GM19395 (cell line): ENCODE measurements around the gene ODF2L.

Source experiments
- ATAC-seq: cut with Tn5 transposase; IDR thresholded peaks from one replicate; pipeline ENCODE4 v1.9.1; 2021; ENCODE audit warnings: mild to moderate bottlenecking, moderate library complexity; ENCODE audit not compliant: unreplicated experiment

Gene ODF2L

GRCh38 chr1:86395751-86396497, at the start of gene ODF2L:
Gene ODF2L (minus strand): TSS chr1:86396323. CDS start chr1:86387027, 9,296 bp downstream.
- peak; percentile 100 for ATAC-seq

DNA sequence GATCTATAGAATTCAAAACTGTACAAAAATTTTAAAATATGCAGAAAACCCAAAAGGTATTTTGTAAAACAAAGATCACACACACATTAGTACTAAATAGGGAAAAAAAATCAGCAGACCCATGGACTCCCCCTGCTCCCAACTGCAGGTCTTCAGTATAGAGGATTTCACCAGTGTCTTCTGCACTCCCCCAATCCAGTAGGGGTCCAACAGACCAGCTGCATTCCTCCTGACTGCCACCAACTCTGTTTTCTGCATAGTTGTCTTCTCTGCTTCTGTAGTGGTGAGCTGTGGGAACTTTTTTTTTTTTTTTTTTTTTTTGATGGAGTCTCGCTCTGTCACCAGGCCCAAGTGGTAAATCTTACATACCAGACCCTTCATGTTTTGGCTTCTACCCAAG, 49.8 kb upstream of the ODF2L start:
- ATAC-seq: no peak

DNA sequence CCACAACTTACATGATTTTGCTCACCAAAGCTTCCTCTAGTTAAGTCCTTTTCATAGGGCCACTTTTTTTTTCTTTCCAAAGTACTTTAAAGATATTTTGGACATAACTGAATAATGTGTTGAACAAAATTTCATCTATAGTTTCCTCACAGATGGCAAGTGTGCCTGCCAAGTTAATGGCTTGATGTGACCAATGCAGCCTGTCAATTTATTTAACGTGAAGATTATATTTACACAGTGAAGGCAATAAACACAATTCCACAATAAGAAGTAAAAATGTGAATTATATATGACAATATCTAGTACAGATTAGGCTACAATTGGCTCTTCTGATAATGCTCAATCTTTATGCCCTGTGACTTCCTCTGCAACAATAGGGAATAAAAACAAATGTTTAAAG, 45.9 kb upstream of the ODF2L start:
- no peak for ATAC-seq

GRCh38 chr1:86441581-86441980, 45.5 kb upstream of the ODF2L start:
- ATAC-seq: no peak

DNA sequence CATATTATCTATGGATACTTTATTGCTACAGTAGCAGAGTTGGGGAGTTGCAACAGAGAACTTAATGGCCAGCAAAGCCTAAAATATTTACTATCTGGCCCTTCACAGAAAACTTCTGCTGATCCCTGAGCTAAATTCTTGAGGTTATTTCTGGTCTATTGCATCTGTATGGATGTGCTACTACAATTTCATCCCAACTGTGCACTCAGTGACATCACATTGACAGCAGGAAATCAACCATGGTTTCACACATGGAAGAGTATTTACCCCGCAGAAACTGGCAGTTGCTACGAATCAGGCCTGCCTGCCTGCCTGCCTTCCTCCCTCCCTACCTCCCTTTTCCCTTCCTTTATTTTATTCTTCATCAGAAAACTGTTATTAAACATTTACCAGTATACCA, 39.9 kb upstream of the ODF2L start:
- no peak for ATAC-seq

- ATAC-seq: no peak
Measured at GRCh38 chr1:86435327-86435726, 39.2 kb upstream of the ODF2L start.

- no peak for ATAC-seq
Measured at GRCh38 chr1:86434059-86434458, 37.9 kb upstream of the ODF2L start.

GRCh38 chr1:86430376-86430775, 34.3 kb upstream of the ODF2L start:
- ATAC-seq: no peak

DNA sequence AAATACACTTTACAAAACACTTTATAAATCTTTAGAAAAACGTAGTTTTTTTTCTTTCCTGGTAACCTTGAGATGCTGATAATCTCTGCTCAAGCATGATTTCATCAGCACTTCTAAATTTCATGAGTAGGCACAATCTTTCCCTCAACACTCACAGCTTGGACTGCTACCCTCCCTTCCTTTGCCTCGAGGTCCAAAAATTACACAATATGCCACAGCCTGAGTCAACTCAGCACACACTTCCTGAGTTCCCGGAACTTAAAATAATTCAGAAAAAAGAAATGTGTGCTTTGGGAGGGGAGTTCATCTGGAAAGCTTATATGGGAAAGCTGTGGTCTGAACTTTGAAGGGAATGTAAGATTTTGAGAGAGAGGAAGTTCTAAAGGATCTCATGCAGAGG, 33.7 kb upstream of the ODF2L start:
- ATAC-seq: no peak

- no peak for ATAC-seq
Measured at GRCh38 chr1:86429122-86429725, 33.1 kb upstream of the ODF2L start.

GRCh38 chr1:86423873-86424272, 27.8 kb upstream of the ODF2L start, which contains the start of gene CLCA2:
Gene CLCA2 (plus strand): TSS chr1:86424171. CDS start chr1:86424248, 77 bp downstream.
- no peak for ATAC-seq

DNA sequence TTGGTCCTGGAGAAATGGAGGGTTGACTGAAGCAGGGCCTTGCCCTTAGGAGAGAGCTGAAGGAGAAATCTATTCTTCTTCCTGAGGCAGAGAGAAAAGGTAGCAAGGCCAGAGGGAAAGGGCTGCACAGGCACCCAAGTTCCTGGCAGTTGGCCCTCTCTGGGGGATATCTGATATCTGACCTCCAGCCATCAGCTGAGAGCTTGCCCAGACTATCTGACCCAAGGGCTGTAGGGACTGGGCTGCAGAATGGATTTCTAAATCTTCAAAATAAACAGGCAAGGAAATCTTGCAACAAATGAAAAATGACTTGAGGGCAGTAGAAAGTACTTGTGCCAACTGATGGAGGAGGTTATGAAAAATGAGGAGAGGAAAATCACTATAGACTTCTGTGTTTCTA, 27.4 kb upstream of the ODF2L start:
- no peak for ATAC-seq

DNA sequence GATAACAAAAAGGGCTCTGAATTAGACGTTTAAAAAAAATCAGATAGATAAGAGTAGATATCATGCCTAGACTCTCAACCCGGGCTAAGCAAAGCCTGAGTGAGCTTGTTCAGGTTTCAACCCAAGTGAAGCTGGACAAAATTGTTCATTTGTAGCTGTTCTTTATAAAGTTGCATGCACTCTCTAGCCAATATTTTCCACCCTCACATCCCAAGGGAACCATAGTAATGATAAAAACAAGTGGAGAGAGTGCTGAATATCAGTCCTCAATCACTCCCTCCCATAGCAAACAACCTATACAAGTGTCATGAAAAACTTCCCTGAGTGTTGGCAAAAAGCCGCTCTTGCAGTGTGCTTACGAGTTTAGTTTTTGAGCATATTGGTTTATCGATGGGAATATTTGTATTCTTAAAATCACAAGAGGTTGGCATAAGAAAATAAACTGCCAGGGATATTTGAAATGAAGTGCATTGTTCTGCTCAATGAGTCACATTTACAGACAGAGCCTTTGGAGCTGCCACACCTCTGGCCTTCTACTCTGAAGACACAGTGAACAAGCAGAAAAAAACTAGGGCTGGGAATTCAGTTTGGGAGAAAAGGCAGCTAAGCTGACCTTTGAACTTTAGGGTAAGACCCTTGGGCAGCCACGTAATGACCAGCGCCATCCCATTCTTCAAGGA, 25.6 kb upstream of the ODF2L start:
- ATAC-seq: no peak

DNA sequence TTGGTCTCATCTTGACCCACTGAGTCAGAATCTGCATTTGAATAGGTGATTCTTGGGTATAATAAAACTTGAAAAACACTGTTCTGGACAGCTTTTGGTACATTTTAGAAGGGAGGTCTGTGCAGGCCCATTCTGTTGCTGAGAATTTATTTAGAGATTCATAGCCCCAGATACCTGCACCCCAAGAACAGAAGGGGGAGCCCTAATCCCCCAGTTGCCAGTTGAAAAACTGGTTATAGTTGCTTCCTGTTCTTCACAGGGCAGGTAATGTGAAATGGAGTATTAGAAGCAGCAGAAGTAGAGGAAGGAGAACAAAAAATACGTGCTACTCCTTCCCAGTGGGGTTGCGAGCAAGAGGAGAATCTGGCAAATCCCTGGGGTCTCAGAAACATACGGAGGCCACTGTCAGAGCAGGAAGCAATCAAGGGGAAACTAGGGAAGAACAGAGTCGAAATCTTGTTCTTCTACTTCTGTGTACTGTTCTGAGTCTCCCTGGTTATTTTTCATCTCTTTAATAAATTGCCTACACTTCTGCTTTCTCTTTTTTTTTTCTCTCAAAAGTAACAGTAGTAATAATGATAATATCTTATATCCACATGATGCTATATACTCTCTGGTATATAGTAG, 23.3 kb upstream of the ODF2L start:
- ATAC-seq: peak; percentile 92

DNA sequence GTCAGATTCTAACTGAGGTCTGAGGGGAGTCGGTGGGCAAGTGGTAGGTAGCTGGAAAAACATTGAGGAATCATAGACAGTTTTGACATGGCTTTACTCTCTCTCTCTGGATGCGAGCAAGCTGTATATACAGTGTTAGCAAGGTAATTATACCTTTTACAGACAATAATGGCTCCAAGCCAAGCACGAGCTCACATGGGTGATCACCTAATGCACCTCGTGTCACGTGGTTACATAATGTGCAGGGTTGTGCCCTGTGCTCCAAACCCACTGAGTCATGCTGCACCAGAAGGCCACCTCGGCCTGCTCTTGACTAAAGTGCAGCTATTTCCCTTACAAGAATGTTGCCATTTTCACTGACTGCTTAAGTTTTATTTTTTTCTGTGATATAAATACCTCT, 20.2 kb upstream of the ODF2L start:
- ATAC-seq: no peak

DNA sequence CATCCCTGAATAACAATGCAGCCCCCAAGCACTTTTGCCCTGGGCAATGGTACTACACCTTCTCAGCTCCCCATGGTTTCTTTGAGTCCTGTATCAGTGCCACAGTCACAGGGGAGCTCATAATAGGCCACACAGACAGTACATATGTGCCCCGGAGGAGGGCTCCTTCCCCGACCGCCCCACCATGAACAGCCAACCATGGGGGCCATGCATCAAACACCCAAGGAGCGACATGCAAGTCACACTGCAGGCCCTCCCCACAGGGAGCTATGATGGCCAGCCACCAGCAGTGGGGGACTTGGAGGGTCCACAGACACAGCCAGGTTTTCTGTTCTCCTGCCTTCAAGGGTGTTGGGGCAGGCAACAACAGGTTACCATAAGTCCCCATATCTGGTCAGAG, 14.8 kb upstream of the ODF2L start:
- no peak for ATAC-seq

DNA sequence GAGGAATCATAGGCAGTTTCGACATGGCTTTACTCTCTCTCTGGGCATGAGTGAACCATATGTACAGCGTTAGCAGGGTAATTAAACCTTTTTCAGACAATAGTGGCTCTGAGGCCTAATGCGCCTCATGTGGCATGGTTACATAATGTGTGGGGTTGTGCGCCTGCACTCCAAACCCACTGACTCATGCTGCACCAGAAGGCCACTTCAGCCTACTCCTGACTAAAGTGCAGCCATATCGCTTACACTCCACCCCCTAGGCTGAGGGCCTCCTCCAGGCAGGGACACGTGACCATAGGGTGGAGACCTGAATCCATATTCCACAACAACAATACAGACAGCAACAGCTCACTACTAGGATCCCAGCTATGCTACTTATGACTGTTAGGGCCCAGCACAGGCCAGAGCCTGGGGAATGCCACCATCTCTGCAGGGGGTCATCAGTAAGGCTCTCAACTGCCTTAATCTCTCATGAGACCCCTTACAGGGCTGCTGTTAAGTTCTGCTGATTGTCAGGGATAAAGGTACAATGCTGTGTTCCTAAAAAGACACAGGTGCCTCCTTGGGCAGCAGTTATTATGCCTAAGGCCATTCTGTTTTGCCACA, 13.4 kb upstream of the ODF2L start:
- ATAC-seq: no peak

DNA sequence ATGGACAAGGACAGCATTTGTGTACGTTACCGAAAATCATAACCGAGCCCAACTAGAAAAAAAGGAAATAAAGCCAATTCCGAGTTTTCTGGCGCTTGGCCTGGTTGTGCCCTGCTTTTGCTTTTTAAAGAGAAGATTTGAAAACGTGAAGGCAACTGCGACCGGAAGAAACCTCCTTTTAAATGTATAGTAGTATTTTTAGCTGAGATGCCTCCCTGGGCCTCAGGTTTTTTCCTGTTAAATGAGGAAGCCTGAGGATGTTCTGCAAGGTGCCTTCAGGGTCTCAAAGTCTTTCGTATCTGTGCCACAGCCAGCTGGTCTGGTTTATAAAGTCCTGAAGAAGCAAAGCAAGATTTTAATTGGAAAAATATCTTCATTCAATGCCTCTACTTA, 371 bp upstream of the ODF2L start:
- peak; percentile 38 for ATAC-seq

GRCh38 chr1:86394416-86394815, 1.7 kb downstream of the ODF2L start:
- ATAC-seq: no peak

GRCh38 chr1:86389307-86389706, 6.8 kb downstream of the ODF2L start:
- peak; percentile 97 for ATAC-seq

GRCh38 chr1:86388777-86389176, 7.3 kb downstream of the ODF2L start:
- no peak for ATAC-seq
